Ecto neural progenitor cell (in vitro differentiated cells): Measurements from ENCODE around the gene TMEM270.
"Not testable (repeated sequence)": the region's sequence is repeated elsewhere in the genome, so short reads cannot be mapped to it uniquely, and the experiment has no call there.

Source experiments
- DNase-seq: peaks from one replicate; pipeline ENCODE4 v3.0.0-alpha.2; 2018; ENCODE audit warnings: low spot score

TMEM270 gene

GRCh38 chr7:73832806-73833205, 28.2 kb upstream of the TMEM270 start:
- no peak for DNase-seq

- no peak for DNase-seq
Observed at GRCh38 chr7:73833251-73833919, 27.6 kb upstream of the TMEM270 start.

GRCh38 chr7:73834626-73835191, 26.2 kb upstream of the TMEM270 start:
- DNase-seq, result no peak

- not testable (repeated sequence) for DNase-seq
Observed at GRCh38 chr7:73837167-73837566, 23.8 kb upstream of the TMEM270 start.

GRCh38 chr7:73838642-73839041, 22.3 kb upstream of the TMEM270 start:
- DNase-seq, result no peak

- no peak for DNase-seq
Observed at GRCh38 chr7:73839290-73839689, 21.7 kb upstream of the TMEM270 start.

- no peak for DNase-seq
Observed at GRCh38 chr7:73839743-73840714, 20.9 kb upstream of the TMEM270 start.

- DNase-seq, result no peak
Observed at GRCh38 chr7:73840715-73841379, 20.1 kb upstream of the TMEM270 start.

- peak; percentile 67 for DNase-seq
Observed at GRCh38 chr7:73841689-73842066, 19.3 kb upstream of the TMEM270 start.

GRCh38 chr7:73842067-73842976, 18.6 kb upstream of the TMEM270 start, which contains the start of gene METTL27:
TSS of gene METTL27 (minus strand) at chr7:73842516. CDS start at chr7:73842140, 376 bp downstream.
- peak; percentile 96 for DNase-seq

- DNase-seq, result no peak
Observed at GRCh38 chr7:73844131-73844547, 16.8 kb upstream of the TMEM270 start.

GRCh38 chr7:73844848-73845460, 16.0 kb upstream of the TMEM270 start:
- DNase-seq, result no peak

- DNase-seq, result not testable (repeated sequence)
Observed at GRCh38 chr7:73845701-73846195, 15.2 kb upstream of the TMEM270 start.

- no peak for DNase-seq
Observed at GRCh38 chr7:73847941-73848723, 12.8 kb upstream of the TMEM270 start.

- no peak for DNase-seq
Observed at GRCh38 chr7:73850781-73851207, 10.2 kb upstream of the TMEM270 start.

- no peak for DNase-seq
Observed at GRCh38 chr7:73851410-73852338, 9.3 kb upstream of the TMEM270 start.

- no peak for DNase-seq
Observed at GRCh38 chr7:73852500-73852899, 8.5 kb upstream of the TMEM270 start.

- no peak for DNase-seq
Observed at GRCh38 chr7:73856941-73857340, 4.0 kb upstream of the TMEM270 start.
